Caco-2 (cell line): ENCODE data around the gene ZNF264. TPM values are rescaled to one million over a fixed set of nuclear protein-coding genes. Genes with fewer than 3 reads are reported as not detected.

Experiments used
- BruUV-seq: library from RNA; stranded (reverse); fragments of 400-500 nt; replicated peaks from 2 replicates; lab custom pipeline; 2021; lab: Mats Ljungman, UMichigan
- CTCF ChIA-PET: fragments of 300-600 bp; sonication (Branson Sonifier 250); formaldehyde crosslinking; loops from one replicate; lab custom pipeline; 2022; ENCODE audit warnings: antibody characterized with exemption; lab: Charles Lee
- POLR2A ChIA-PET: fragments of 300-600 bp; sonication (Branson Sonifier 250); formaldehyde crosslinking; loops from one replicate; lab custom pipeline; 2022; ENCODE audit warnings: antibody characterized with exemption; lab: Charles Lee
- DNase-seq, 2 experiments: peaks; one replicate each; pipeline versions ENCODE4 v3.0.0 to v3.0.0-alpha.2; 2020 to 2022
- H3K27me3 ChIP-seq: replicated peaks from 2 replicates; pipeline ENCODE4 v1.6.0; 2011; ENCODE audit warnings: low read length; ENCODE audit not compliant: control insufficient read depth, insufficient read depth
- H3K36me3 ChIP-seq: 2 replicates; pipeline ENCODE4 v1.5.1; 2011; ENCODE audit warnings: low read length; ENCODE audit not compliant: control insufficient read depth, insufficient read depth
- H3K4me1 ChIP-seq: fragments of 250-450 bp; sonication (Bioruptor Pico); 2 replicates; pipeline ENCODE4 v1.5.1; 2020; ENCODE audit warnings: mild to moderate bottlenecking
- H3K4me3 ChIP-seq: 2 replicates; pipeline ENCODE4 v1.5.1; 2011; ENCODE audit warnings: low read depth, mild to moderate bottlenecking, control low read depth, low read length
- H3K9me3 ChIP-seq: fragments of 250-450 bp; sonication (Bioruptor Pico); 2 replicates; pipeline ENCODE4 v1.5.1; 2020; ENCODE audit warnings: mild to moderate bottlenecking, moderate library complexity
- H3K27ac Mint-ChIP-seq: one replicate; pipeline ENCODE4 v1.8.0; 2022; ENCODE audit warnings: mixed read lengths; ENCODE audit not compliant: unreplicated experiment
- H3K27me3 Mint-ChIP-seq: one replicate; pipeline ENCODE4 v1.8.0; 2022; ENCODE audit warnings: mixed read lengths; ENCODE audit not compliant: insufficient read depth, unreplicated experiment
- H3K36me3 Mint-ChIP-seq: one replicate; pipeline ENCODE4 v1.8.0; 2022; ENCODE audit warnings: mild to moderate bottlenecking, mixed read lengths; ENCODE audit not compliant: insufficient read depth, unreplicated experiment
- H3K4me1 Mint-ChIP-seq: one replicate; pipeline ENCODE4 v1.8.0; 2022; ENCODE audit warnings: low read depth, mixed read lengths; ENCODE audit not compliant: unreplicated experiment
- H3K4me3 Mint-ChIP-seq: one replicate; pipeline ENCODE4 v1.8.0; 2022; ENCODE audit warnings: mild to moderate bottlenecking, moderate library complexity, mixed read lengths; ENCODE audit not compliant: unreplicated experiment
- H3K9me3 Mint-ChIP-seq: one replicate; pipeline ENCODE4 v1.8.0; 2022; ENCODE audit warnings: mixed read lengths; ENCODE audit not compliant: unreplicated experiment
- CTCF ChIP-seq, 2 experiments: fragments of 200-600 bp in 1 of 2; IDR thresholded peaks; 1 replicate in 1 of 2; 2 replicates in 1 of 2; pipeline versions ENCODE4 v1.5.1 to v1.8.0; 2011 to 2022; ENCODE audit warnings: antibody characterized with exemption in 1 of 2, control low read depth in 1 of 2, inconsistent platforms in 1 of 2, low read depth in 1 of 2, low read length in 1 of 2, mild to moderate bottlenecking in 1 of 2, moderate library complexity in 1 of 2; ENCODE audit not compliant: insufficient read depth in 1 of 2, severe bottlenecking in 1 of 2, unreplicated experiment in 1 of 2
- intact Hi-C: fragments of 100-400 bp; cut with micrococcal nuclease; formaldehyde crosslinking; loops from one replicate; pipeline ENCODE4 v1.10.0; 2022; ENCODE audit not compliant: unreplicated experiment
- total RNA-seq: library from RNA; stranded (reverse); gene quantifications from 2 replicates; pipeline ENCODE4 v1.2.3, GENCODE V29; 2022

The ZNF264 gene
- total RNA-seq, 1 experiment from 2014 or later = 24.9 TPM

DNA sequence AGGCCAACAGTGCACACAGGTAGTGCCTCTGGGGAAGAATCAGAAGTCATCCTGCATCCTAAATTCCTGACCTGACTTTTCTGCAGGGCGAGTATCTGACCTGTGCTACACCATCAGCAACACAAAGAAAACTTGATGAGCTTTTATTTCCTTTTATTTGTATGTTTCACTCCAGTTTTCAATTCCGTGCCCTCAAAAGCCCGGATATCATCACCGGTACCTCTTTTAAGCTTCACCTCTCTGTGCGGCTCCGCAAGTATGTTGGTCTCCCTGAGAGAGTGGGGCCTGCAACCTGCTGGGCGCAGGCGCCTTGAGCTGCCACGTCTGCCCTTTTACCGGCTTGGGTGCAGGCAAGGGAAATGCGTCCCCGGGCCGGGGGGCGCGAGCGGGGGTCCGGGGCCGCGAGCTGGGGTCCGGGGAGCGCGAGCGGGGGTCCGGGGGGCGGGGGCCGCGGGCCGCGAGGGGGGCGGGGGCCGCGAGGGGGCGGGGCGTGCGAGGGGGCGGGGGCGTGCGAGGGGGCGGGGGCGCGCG lies 19.7 kb upstream of the ZNF264 start:
- Histone ChIP-seq H3K36me3 (no peaks in the 10 kb centered on the region), H3K4me3 (no peak overlapping the region), H3K9me3 (peaks cover 13% of the 10 kb centered on the region; the same call in 1 of the 2 replicates), H3K4me1 (no peaks in the 10 kb centered on the region), H3K27me3 (no peaks in the 10 kb centered on the region)
- no peak for TF ChIP-seq CTCF (IDR thresholded peaks at IDR 0.05; ENCODE audit: insufficient read depth in 1 of 2, low read depth in 1 of 2, low read length in 1 of 2, severe bottlenecking in 1 of 2, unreplicated experiment in 1 of 2)
- H3K4me3 Mint-ChIP-seq = no peak overlapping the region
- ChIA-PET CTCF (no interaction called here), POLR2A (no interaction called here)
- intact Hi-C loops = no loop called here
- no peaks in the 10 kb centered on the region for H3K27me3 Mint-ChIP-seq
- no peaks in the 10 kb centered on the region for H3K4me1 Mint-ChIP-seq
- peaks cover 36% of the 10 kb centered on the region for H3K9me3 Mint-ChIP-seq
- no TSS peak for BruUV-seq
- H3K36me3 Mint-ChIP-seq = peaks cover 6% of the 10 kb centered on the region
- no peak overlapping the region for H3K27ac Mint-ChIP-seq
- DNase-seq = no peak

- Histone ChIP-seq H3K9me3 (peaks cover 13% of the 10 kb centered on the region), H3K4me1 (0 out of 2 replicates have a peak, but pooled peaks cover 10% of the 10 kb centered on the region), H3K27me3 (no peaks in the 10 kb centered on the region), H3K36me3 (peaks cover 5% of the 10 kb centered on the region), H3K4me3 (no peak overlapping the region)
- TF ChIP-seq CTCF (IDR thresholded peaks at IDR 0.05; ENCODE audit: insufficient read depth in 1 of 2, low read depth in 1 of 2, low read length in 1 of 2, severe bottlenecking in 1 of 2, unreplicated experiment in 1 of 2) = no peak
- Mint-ChIP-seq H3K36me3 (peaks cover 49% of the 10 kb centered on the region), H3K4me1 (no peaks in the 10 kb centered on the region), H3K4me3 (peak overlapping the region; percentile 95), H3K27ac (no peak overlapping the region), H3K9me3 (peaks cover 45% of the 10 kb centered on the region), H3K27me3 (peaks cover 2% of the 10 kb centered on the region)
- intact Hi-C loops = loop anchor here (2.0 kb wide), 1 partner anchor 90 kb away; the partner anchor contains the start of gene ZNF460
- DNase-seq = no peak
- ChIA-PET POLR2A (no interaction called here), CTCF (no interaction called here)
- BruUV-seq = no TSS peak
These were observed 999 bp upstream of the ZNF264 start for GRCh38 chr19:57190301-57190700.

GRCh38 chr19:57192077-57192420 lies 749 bp downstream of the ZNF264 start:
- no peaks in the 10 kb centered on the region for H3K4me1 Mint-ChIP-seq
- Histone ChIP-seq H3K4me3 (peak overlapping the region; percentile 96), H3K27me3 (no peaks in the 10 kb centered on the region), H3K4me1 (0 out of 2 replicates have a peak, but pooled peaks cover 10% of the 10 kb centered on the region), H3K9me3 (peaks cover 13% of the 10 kb centered on the region), H3K36me3 (peaks cover 11% of the 10 kb centered on the region)
- no peak for TF ChIP-seq CTCF (IDR thresholded peaks at IDR 0.05; ENCODE audit: insufficient read depth in 1 of 2, low read depth in 1 of 2, low read length in 1 of 2, severe bottlenecking in 1 of 2, unreplicated experiment in 1 of 2)
- POLR2A ChIA-PET = interaction anchor here (0.7 kb wide), 1 partner anchor 725 kb away, joined by 3 read pairs; the partner anchor contains the start of gene ZNF417
- CTCF ChIA-PET = no interaction called here
- peak overlapping the region; percentile 95 for H3K4me3 Mint-ChIP-seq
- intact Hi-C loops = no loop called here
- BruUV-seq = no TSS peak
- DNase-seq = peak in 1 of 2 experiments; percentile 5
- peaks cover 37% of the 10 kb centered on the region for H3K9me3 Mint-ChIP-seq
- peaks cover 61% of the 10 kb centered on the region for H3K36me3 Mint-ChIP-seq
- peak overlapping the region; percentile 98 for H3K27ac Mint-ChIP-seq
- no peaks in the 10 kb centered on the region for H3K27me3 Mint-ChIP-seq
